SW 1271 (cell line): ENCODE measurements around the gene NR6A1.

Source experiments
- DNase-seq, 2 experiments: peaks; one replicate each; lab custom pipeline; 2025; lab: John Stamatoyannopoulos, UW

Gene NR6A1

GRCh38 chr9:124613849-124614248 lies 157.3 kb downstream of the NR6A1 start:
- DNase-seq: no peak

DNA sequence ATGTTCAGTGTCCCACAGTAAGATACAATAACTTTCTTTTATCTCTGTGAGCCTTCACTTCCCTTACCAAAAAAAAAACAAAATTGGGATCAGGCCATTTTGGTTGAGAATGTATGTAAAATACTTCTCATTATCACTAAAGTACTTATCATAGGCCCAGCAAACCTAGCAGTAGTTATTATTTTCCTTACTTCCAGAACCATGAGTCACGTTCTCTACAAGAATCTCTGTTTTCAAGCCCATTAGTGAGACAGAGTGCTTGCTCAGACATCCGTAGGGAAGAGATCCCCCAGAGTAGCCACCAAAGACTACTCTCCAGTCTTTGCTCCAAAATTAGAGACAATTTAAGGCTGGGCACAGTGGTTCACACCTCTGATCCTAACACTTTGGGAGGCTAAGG lies 160.0 kb downstream of the NR6A1 start:
- DNase-seq: no peak

DNA sequence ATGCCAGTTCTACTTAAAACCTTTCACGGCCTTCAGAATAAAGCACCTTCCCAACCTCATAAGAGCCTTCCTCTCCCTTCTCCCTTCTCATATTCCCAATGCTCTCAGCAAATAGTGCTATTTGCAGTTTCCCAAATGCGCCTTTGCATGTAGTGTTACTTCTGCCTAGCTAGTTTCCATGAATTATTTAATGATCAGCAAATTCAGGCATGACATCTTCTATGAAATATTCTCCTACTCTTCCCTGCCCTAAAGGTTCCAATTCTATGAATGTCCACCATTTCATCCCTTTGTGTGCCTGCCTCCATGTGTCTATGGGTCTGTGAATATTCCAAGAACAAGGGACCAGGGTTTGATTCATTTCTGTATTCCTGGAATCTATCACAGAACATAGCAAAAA lies 165.1 kb downstream of the NR6A1 start:
- DNase-seq: no peak

- DNase-seq: no peak
Measured at GRCh38 chr9:124605258-124605657, 165.9 kb downstream of the NR6A1 start.

- DNase-seq: no peak
Measured at GRCh38 chr9:124602632-124603031, 168.5 kb downstream of the NR6A1 start.

DNA sequence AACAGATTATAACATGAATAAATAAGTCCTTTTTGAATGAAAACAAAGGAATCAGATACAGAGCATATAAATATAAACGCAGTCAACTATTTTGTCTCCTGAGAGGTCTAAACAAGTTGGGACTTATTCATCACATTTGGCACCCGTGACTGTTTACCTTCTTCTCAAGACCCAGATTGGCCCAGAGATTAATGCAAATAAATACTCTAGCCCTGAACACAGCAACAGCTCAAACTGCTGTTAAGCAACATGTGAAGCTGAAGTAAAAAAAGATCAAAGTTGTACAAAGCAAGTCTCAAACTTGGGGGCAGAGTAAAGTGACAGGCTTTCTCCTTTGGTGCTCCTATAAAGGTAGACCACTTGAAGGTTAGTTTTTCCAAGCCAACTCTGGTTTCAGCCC lies 168.9 kb downstream of the NR6A1 start:
- DNase-seq: no peak

GRCh38 chr9:124600407-124600806 lies 170.7 kb downstream of the NR6A1 start:
- no peak for DNase-seq

- DNase-seq: no peak
Measured at GRCh38 chr9:124599121-124599795, 171.9 kb downstream of the NR6A1 start.

GRCh38 chr9:124598048-124598447 lies 173.1 kb downstream of the NR6A1 start:
- DNase-seq: no peak

GRCh38 chr9:124596172-124596839 lies 174.8 kb downstream of the NR6A1 start:
- DNase-seq: no peak

- DNase-seq: no peak
Measured at GRCh38 chr9:124595743-124596142, 175.4 kb downstream of the NR6A1 start.

DNA sequence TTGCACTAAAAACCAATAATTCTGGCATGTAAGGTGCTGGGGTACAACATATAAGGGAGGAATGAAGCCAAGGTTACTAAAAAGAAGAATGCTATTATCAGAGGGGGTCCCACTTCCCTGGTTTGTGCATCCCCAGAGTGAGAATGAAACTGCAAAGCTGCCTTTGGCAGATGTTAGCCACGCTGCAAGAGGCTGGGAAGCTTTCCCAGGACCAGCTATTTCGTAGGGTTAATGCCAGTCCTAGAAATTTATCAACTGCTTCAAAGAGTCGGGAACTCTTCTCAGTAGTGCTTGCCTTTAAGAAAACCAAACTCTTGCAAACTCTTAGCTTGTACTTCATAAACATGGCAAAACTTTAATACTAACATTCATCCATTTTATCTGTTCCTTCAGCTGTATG lies 176.4 kb downstream of the NR6A1 start:
- no peak for DNase-seq

DNA sequence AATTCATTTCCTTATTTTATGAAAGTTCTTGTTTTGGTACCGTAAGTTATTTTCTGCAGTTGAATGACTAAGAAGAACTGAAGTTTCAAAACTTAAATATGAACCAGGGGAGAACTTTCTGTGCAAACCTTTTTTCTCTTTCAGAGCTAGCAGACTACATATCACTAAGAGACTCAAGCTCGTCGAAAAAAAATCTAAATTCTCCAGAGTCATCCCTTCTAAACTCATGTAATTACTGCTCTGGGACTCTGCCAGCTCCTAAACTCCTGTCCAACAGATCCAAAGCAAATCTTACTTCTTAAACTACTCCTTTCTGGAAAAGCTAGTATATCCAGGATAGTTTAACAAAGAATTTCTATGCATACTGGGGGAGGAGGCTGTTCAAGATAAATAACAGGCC lies 176.9 kb downstream of the NR6A1 start:
- no peak for DNase-seq

DNA sequence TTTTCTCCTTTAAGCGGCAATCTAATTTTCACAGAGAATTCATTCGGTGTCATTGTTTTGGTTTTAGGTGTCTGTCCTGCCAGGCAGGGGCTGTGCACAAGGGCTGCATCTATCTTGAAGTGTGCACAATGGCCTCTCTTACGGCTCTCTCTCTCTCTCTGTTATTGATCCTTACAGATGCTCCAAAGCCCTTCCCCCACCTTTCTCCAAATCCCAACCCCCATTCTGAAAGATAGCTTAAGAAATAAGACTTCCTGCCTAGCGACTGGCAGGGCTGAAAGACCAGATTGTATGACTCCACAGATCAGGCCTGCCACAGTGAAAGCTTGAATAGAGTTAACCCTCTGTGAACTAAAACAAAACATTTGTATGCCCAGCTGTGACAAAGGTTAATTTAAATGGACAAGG lies 177.5 kb downstream of the NR6A1 start:
- DNase-seq: no peak

DNA sequence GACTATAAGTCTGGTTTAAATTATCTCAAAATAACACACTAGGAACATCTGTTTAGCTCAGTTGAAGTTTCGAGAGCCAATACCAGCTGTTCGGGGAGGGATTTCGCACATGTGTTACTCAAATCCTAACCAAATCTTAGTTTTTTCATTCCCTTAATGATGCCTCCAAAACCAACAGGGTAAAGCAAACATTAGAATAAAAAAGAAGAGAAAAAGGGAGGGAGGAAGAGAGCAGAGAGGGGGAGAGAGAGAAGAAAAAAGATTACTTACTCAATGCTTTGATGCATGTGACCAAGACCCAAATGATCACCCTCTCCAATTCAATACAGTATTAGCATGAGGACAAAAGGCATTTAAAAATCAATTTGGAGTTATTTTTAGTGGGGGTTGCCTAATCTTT lies 177.9 kb downstream of the NR6A1 start:
- DNase-seq: no peak

- DNase-seq: no peak
Measured at GRCh38 chr9:124590889-124591641, 180.0 kb downstream of the NR6A1 start.

DNA sequence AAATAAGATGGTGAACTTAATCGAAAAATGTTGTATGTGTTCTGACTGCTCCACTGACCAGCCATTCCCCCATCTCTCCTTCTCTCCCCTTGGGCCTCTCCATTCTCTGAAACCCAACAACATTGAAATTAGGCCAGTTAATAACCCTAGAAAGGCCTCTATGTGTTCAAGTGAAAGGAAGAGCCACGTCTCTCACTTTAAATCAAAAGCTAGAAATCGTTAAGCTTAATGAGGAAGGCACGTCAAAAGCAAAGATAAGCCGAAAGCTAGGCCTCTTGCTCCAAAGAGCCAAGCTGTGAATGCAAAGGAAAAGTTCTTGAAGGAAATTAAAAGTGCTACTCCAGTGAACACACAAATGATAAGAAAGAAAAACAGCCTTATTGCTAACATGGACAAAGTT lies 186.5 kb downstream of the NR6A1 start:
- no peak for DNase-seq

- no peak for DNase-seq
Measured at GRCh38 chr9:124583134-124583533, 188.0 kb downstream of the NR6A1 start.

DNA sequence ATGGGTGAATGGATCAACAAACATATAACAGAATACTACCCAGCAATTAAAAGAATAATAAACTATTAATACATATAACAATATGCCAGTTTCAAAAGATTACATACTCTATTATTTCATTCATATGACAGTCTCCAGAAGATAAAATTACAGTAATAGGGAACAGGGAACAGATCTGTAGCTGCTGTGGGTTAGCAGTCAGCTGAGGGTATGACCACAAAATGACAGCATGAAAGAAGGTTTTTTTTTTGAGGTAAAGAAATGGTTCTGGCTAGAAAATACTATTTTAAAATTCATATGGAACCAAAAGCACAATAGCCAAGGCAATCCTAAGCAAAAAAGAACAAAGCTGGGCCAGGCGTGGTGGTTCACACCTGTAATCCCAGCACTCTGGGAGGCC lies 190.9 kb downstream of the NR6A1 start:
- no peak for DNase-seq

DNA sequence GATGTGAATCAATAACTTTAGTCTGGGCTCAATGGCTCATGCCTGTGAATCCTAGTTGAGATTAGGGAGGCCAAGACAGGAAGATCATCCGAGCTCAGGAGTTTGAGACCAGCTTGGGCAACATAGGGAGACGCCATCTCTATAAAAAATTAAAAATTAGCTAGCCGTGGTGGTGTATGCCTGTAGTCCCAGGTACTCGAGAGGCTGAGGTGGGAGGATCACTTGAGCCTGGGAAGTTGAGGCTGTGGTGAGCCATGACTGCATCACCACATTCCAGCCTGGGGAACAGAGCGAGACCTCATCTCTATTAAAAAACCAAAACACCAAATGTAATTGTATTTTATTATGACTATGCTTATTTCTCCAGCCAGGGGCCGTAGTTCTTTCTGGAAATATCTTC lies 194.4 kb downstream of the NR6A1 start:
- DNase-seq: no peak

GRCh38 chr9:124574534-124575375 lies 196.4 kb downstream of the NR6A1 start:
- DNase-seq: peak in 1 of 2 experiments; percentile 71

DNA sequence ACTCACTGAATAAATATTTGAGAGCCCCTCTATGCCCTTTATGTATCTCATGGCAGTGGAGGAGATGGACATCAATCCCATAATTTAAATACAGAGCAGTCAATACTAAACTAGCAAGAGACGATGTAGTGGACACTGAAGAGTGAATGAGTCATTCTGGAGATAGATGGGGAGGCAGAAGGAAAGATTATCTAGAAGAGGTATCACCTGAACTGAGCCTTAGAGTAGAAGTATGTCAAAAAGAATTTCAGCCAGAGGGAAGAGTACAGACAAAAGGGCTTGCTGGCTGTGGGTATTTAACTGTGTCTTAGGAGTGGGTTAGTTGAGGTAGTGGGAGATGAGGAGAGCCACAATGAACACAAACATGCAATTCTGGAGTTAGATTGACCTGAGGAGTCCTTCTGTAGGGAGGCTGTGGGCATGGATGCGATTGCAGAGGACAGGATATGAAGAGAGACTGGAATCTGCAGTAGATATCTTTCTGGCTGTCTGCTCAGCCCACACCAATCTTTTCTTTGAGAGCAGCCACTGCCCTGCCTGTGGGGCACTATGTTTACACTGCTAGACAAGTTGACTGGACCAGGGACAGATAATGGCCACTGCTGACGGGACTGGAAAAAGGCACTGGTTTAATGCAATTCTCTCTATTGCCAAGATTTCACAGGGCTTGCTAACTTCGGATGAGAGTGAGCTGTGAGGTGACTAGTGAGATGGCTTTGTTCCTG lies 200.0 kb downstream of the NR6A1 start:
- DNase-seq: no peak
